Breast epithelium (tissue), 4 donors: ENCODE data around the gene PMM2. TPM values are rescaled to one million over a fixed set of nuclear protein-coding genes. Genes with fewer than 3 reads are reported as not detected.

Experiments
- DNase-seq, 2 donors: peaks; one replicate each; pipeline ENCODE4 v3.0.0-alpha.2; 2019; ENCODE audit warnings: low spot score in 2 of 2
- H3K27ac ChIP-seq, 2 donors: fragments of 200-600 bp; sonication (generic) in 1 of 2; one replicate each; pipeline ENCODE4 v1.5.1; 2016 to 2019; ENCODE audit warnings: mild to moderate bottlenecking in 1 of 2
- H3K27me3 ChIP-seq, 2 donors: fragments of 200-600 bp; sonication (generic) in 1 of 2; one replicate each; pipeline versions ENCODE4 v1.5.1 to v1.6.0; 2017 to 2019; ENCODE audit warnings: control low read depth in 1 of 2, mild to moderate bottlenecking in 1 of 2
- H3K36me3 ChIP-seq: fragments of 200-600 bp; one replicate; pipeline ENCODE4 v1.5.1; 2019
- H3K4me1 ChIP-seq, 2 donors: fragments of 200-600 bp; sonication (generic); one replicate each; pipeline ENCODE4 v1.5.1; 2016 to 2019; ENCODE audit warnings: control low read depth in 1 of 2
- H3K4me3 ChIP-seq, 3 donors: fragments of 200-600 bp; sonication (generic); 1 replicate in 2 of 3; 2 replicates in 1 of 3; pipeline ENCODE4 v1.5.1; 2016 to 2019; ENCODE audit warnings: mild to moderate bottlenecking in 3 of 3, moderate library complexity in 2 of 3
- H3K9me3 ChIP-seq, 2 donors: fragments of 200-600 bp; sonication (generic) in 1 of 2; one replicate each; pipeline ENCODE4 v1.5.1; 2016 to 2019; ENCODE audit warnings: control low read depth in 1 of 2
- CTCF ChIP-seq, 3 donors: fragments of 450-650 bp; IDR thresholded peaks; one replicate each; pipeline ENCODE4 v1.5.1; 2016 to 2017; ENCODE audit warnings: antibody characterized with exemption in 3 of 3, mild to moderate bottlenecking in 3 of 3, moderate library complexity in 3 of 3
- POLR2A ChIP-seq: fragments of 450-650 bp; IDR thresholded peaks from one replicate; pipeline ENCODE4 v1.6.1; 2016; ENCODE audit warnings: antibody characterized with exemption, mild to moderate bottlenecking, moderate library complexity
- POLR2AphosphoS5 ChIP-seq, 3 donors: sonication (generic); formaldehyde crosslinking; IDR thresholded peaks; one replicate each; pipeline ENCODE4 v1.6.1; 2017; ENCODE audit warnings: antibody characterized with exemption in 3 of 3
- intact Hi-C: fragments of 100-400 bp; cut with DNase I; formaldehyde crosslinking; loops from one replicate; pipeline ENCODE4 v1.15.1; 2023; ENCODE audit warnings: low total_unique reads
- total RNA-seq, 3 donors: library from RNA; depleted of rRNA; stranded (reverse); fragments of >200 nt; gene quantifications; one replicate each; pipeline ENCODE4 v1.1.0, GENCODE V29; 2016

PMM2 gene
- total RNA-seq, 3 donors from 2014 or later: 21.4 to 36.4 (median 33.8) TPM

GRCh38 chr16:8756755-8757154 is 40.9 kb upstream of the PMM2 start:
- H3K4me1 ChIP-seq: no peaks in the 10 kb centered on the region
- H3K27ac ChIP-seq: no peak overlapping the region
- H3K36me3 ChIP-seq: no peaks in the 10 kb centered on the region
- no peak for DNase-seq
- no peak overlapping the region for H3K4me3 ChIP-seq
- H3K27me3 ChIP-seq: no peaks in the 10 kb centered on the region
- TF ChIP-seq CTCF (IDR thresholded peaks at IDR 0.05) (no peak), POLR2AphosphoS5 (IDR thresholded peaks at IDR 0.05) (no peak)
- H3K9me3 ChIP-seq: no peaks in the 10 kb centered on the region
- intact Hi-C loops: no loop called here

DNA sequence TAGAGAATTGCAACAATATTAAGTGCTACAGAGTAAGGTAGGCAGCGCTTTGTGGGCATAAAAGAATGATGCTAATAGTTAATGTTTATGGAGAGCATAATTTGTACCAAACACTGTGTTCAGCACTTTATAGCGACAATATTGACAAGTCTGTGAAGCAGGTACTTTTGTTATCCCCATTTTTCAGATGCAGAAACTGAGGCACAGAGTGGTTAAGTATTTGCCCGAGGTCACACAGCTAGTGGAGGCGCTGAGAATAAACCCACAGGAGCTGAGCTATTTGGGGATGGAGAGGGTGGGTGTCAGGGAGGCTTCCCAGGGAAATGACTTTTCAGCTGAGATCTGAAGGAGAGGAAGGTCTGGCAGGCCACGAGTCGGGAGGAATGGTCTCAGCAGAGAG is 39.6 kb upstream of the PMM2 start:
- Histone ChIP-seq H3K27ac (no peak overlapping the region), H3K9me3 (no peaks in the 10 kb centered on the region), H3K36me3 (no peaks in the 10 kb centered on the region), H3K4me3 (no peak overlapping the region), H3K27me3 (no peaks in the 10 kb centered on the region), H3K4me1 (no peaks in the 10 kb centered on the region)
- no peak for DNase-seq
- intact Hi-C loops: no loop called here
- no peak for TF ChIP-seq POLR2A
- no peak for TF ChIP-seq POLR2AphosphoS5 (IDR thresholded peaks at IDR 0.05)
- TF ChIP-seq CTCF (IDR thresholded peaks at IDR 0.05): no peak

GRCh38 chr16:8760021-8760420 is 37.6 kb upstream of the PMM2 start:
- no peaks in the 10 kb centered on the region for H3K27me3 ChIP-seq
- intact Hi-C loops: no loop called here
- no peak overlapping the region for H3K4me3 ChIP-seq
- no peak for TF ChIP-seq CTCF (IDR thresholded peaks at IDR 0.05)
- no peak for TF ChIP-seq POLR2A
- TF ChIP-seq POLR2AphosphoS5 (IDR thresholded peaks at IDR 0.05): no peak
- no peak overlapping the region for H3K27ac ChIP-seq
- no peaks in the 10 kb centered on the region for H3K4me1 ChIP-seq
- H3K36me3 ChIP-seq: no peaks in the 10 kb centered on the region
- H3K9me3 ChIP-seq: no peaks in the 10 kb centered on the region
- DNase-seq: no peak

DNA sequence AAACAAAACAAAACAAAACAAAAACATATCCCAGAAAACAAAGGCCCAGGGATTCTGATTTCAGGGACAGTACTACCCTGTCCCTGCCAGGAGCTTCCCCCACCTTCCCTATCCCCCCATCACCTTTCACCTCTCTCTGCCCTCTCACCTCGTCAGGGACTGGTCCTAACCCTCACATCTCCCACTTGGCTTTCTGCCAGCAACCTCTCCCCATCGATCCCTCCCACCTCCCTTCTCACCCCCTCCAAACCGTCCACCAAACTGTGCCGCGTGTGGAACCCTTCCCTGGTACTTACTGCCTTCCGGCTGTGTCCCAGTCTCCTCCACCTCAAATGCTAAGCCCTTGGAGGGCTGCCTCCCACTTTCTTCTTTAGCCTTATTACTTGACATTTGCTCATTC is 36.6 kb upstream of the PMM2 start:
- Histone ChIP-seq H3K9me3 (no peaks in the 10 kb centered on the region), H3K27me3 (no peaks in the 10 kb centered on the region), H3K27ac (no peak overlapping the region), H3K4me3 (no peak overlapping the region), H3K36me3 (no peaks in the 10 kb centered on the region), H3K4me1 (no peaks in the 10 kb centered on the region)
- TF ChIP-seq POLR2A: no peak
- intact Hi-C loops: no loop called here
- DNase-seq: no peak

DNA sequence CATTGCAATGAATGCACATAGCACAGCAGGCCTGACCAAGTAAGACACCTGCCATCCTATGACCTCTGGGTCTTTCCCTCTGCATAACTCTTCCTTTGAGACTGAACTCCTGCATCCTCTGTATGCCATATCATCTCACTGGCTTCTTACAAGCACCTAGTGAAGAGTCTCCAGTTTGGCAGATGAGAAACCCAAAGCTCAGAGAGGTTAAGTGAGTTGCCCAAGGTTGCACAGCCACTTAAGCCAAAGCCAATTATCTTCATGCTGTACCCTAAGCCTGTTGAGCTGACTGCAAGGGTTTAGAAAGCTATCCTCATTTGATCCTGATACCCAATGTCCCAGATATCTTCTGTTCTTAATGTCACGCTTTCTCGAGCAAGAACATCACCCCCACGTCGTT is 35.4 kb upstream of the PMM2 start:
- Histone ChIP-seq H3K4me1 (no peaks in the 10 kb centered on the region), H3K27ac (no peak overlapping the region), H3K27me3 (no peaks in the 10 kb centered on the region), H3K4me3 (no peak overlapping the region), H3K9me3 (no peaks in the 10 kb centered on the region), H3K36me3 (no peaks in the 10 kb centered on the region)
- no peak for DNase-seq
- intact Hi-C loops: no loop called here
- TF ChIP-seq POLR2A (no peak), POLR2AphosphoS5 (IDR thresholded peaks at IDR 0.05) (no peak), CTCF (IDR thresholded peaks at IDR 0.05) (no peak)

DNA sequence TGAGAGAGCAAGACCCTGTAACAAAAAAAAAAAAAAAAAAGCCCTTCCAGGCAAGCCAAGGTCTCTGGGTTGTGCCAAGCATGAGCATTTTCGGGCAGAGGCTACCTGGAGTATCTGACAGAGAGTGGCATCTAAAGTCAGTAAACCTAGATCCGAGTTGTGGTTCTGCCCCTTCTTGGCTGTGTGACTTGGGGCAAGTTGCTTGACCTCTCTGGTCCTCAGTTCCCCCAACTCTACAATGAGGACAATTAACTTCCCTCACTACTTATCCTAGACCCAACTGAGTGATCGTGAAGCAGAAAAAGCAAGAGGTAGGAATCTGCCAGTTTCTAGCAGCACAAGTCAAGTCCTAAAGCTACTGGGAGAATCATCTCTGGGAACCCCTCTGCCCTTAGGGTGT is 34.6 kb upstream of the PMM2 start:
- H3K9me3 ChIP-seq: no peaks in the 10 kb centered on the region
- H3K36me3 ChIP-seq: no peaks in the 10 kb centered on the region
- intact Hi-C loops: no loop called here
- no peak overlapping the region for H3K27ac ChIP-seq
- H3K4me1 ChIP-seq: no peaks in the 10 kb centered on the region
- no peak for DNase-seq
- TF ChIP-seq CTCF (IDR thresholded peaks at IDR 0.05): no peak
- no peak for TF ChIP-seq POLR2AphosphoS5 (IDR thresholded peaks at IDR 0.05)
- TF ChIP-seq POLR2A: no peak
- no peaks in the 10 kb centered on the region for H3K27me3 ChIP-seq
- H3K4me3 ChIP-seq: no peak overlapping the region
